SK-N-SH (cell line): ENCODE results near the gene B3GALNT2. TPM values are rescaled to one million over a fixed set of nuclear protein-coding genes. Genes with fewer than 3 reads are reported as not detected.

Experiments used
- CTCF ChIA-PET: fragments of 300-600, 350-600 bp; formaldehyde crosslinking; extraction: SDS; loops from one replicate; lab custom pipeline; 2021; lab: Yijun Ruan, JAX
- POLR2A ChIA-PET: fragments of 350-600 bp; sonication (Branson Sonifier 250); formaldehyde crosslinking; extraction: SDS; loops from one replicate; lab custom pipeline; 2020; ENCODE audit warnings: antibody characterized with exemption, inconsistent platforms; lab: Yijun Ruan, JAX
- DNase-seq: peaks from one replicate; pipeline ENCODE4 v3.0.0; 2012
- H2AFZ ChIP-seq: fragments of 200-600 bp; sonication (generic); 2 replicates; pipeline ENCODE4 v1.8.1; 2016; ENCODE audit warnings: antibody characterized with exemption, mild to moderate bottlenecking, low read depth
- H3F3A ChIP-seq: fragments of 200-600 bp; sonication (generic); replicated peaks from 2 replicates; pipeline ENCODE3; 2016; ENCODE audit warnings: antibody characterized with exemption, mild to moderate bottlenecking; ENCODE audit not compliant: insufficient read depth
- H3K27ac ChIP-seq, 2 experiments: fragments of 200-500 bp in 1 of 2; fragments of 200-600 bp in 1 of 2; sonication (Bioruptor generic) in 1 of 2; sonication (generic), shearing (Covaris generic) in 1 of 2; 2 replicates each; pipeline versions ENCODE4 v1.5.1 to v1.6.1; 2014 to 2016; ENCODE audit warnings: low read depth in 2 of 2, inconsistent platforms in 1 of 2, low read length in 1 of 2, mild to moderate bottlenecking in 1 of 2, mixed read lengths in 1 of 2
- H3K27me3 ChIP-seq: fragments of 200-600 bp; sonication (generic), shearing (Covaris generic); 2 replicates; pipeline ENCODE4 v1.6.1; 2016; ENCODE audit warnings: mixed run types; ENCODE audit not compliant: insufficient read depth
- H3K36me3 ChIP-seq, 2 experiments: fragments of 200-500 bp in 1 of 2; fragments of 200-600 bp in 1 of 2; sonication (Bioruptor generic) in 1 of 2; sonication (generic) in 1 of 2; replicated peaks in 1 of 2; 2 replicates each; pipeline versions ENCODE3 to v1.5.1; 2014 to 2016; ENCODE audit warnings: low read length in 1 of 2, mild to moderate bottlenecking in 1 of 2; ENCODE audit not compliant: insufficient read depth in 2 of 2, control insufficient read depth in 1 of 2
- H3K4me1 ChIP-seq, 2 experiments: fragments of 200-500 bp in 1 of 2; fragments of 200-600 bp in 1 of 2; sonication (Bioruptor generic) in 1 of 2; sonication (generic), shearing (Covaris generic) in 1 of 2; 2 replicates each; pipeline versions ENCODE4 v1.5.1 to v1.6.1; 2014 to 2016; ENCODE audit warnings: low read depth in 1 of 2, low read length in 1 of 2, mixed run types in 1 of 2; ENCODE audit not compliant: insufficient read depth in 2 of 2, control insufficient read depth in 1 of 2
- H3K4me2 ChIP-seq: fragments of 200-600 bp; sonication (generic), shearing (Covaris generic); 2 replicates; pipeline ENCODE4 v1.6.1; 2017; ENCODE audit warnings: mixed run types
- H3K4me3 ChIP-seq, 2 experiments: fragments of 200-500 bp in 1 of 2; fragments of 200-600 bp in 1 of 2; sonication (Bioruptor generic) in 1 of 2; sonication (generic), shearing (Covaris generic) in 1 of 2; 2 replicates each; pipeline versions ENCODE4 v1.5.1 to v1.8.1; 2014 to 2016; ENCODE audit warnings: low read depth in 2 of 2, inconsistent platforms in 1 of 2, low read length in 1 of 2, mild to moderate bottlenecking in 1 of 2, mixed read lengths in 1 of 2, moderate library complexity in 1 of 2
- H3K79me2 ChIP-seq: fragments of 200-600 bp; sonication (generic); 2 replicates; pipeline ENCODE4 v1.8.1; 2017; ENCODE audit warnings: mild to moderate bottlenecking; ENCODE audit not compliant: insufficient read depth
- H3K9ac ChIP-seq: fragments of 200-600 bp; sonication (generic); 2 replicates; pipeline ENCODE4 v1.6.1; 2017; ENCODE audit warnings: mixed run types
- H3K9me2 ChIP-seq: fragments of 200-600 bp; sonication (generic); 2 replicates; pipeline ENCODE4 v1.6.1; 2017; ENCODE audit warnings: mixed run types
- H3K9me3 ChIP-seq: fragments of 200-600 bp; sonication (generic); 2 replicates; pipeline ENCODE4 v1.6.1; 2017; ENCODE audit warnings: mixed run types, mild to moderate bottlenecking, moderate library complexity
- H4K20me1 ChIP-seq: fragments of 200-600 bp; sonication (generic); 2 replicates; pipeline ENCODE4 v1.6.1; 2017; ENCODE audit warnings: mild to moderate bottlenecking, mixed run types; ENCODE audit not compliant: insufficient read depth
- CTCF ChIP-seq: fragments of 200-600 bp; sonication (generic); IDR thresholded peaks from 2 replicates; pipeline ENCODE4 v1.6.1; 2017; ENCODE audit warnings: antibody characterized with exemption, mild to moderate bottlenecking, moderate library complexity
- FOXM1 ChIP-seq: IDR thresholded peaks from 2 replicates; pipeline ENCODE4 v1.4.0; 2012; ENCODE audit warnings: low read depth, mild to moderate bottlenecking
- NRF1 ChIP-seq: IDR thresholded peaks from 2 replicates; pipeline ENCODE4 v1.6.1; 2012; ENCODE audit warnings: low read depth, mild to moderate bottlenecking, low read length
- PBX3 ChIP-seq: IDR thresholded peaks from 2 replicates; pipeline ENCODE4; 2012
- RAD21 ChIP-seq: IDR thresholded peaks from 2 replicates; pipeline ENCODE4 v1.6.1; 2012; ENCODE audit warnings: mild to moderate bottlenecking, low read length
- SIN3A ChIP-seq: IDR thresholded peaks from 2 replicates; pipeline ENCODE4 v1.6.1; 2012; ENCODE audit warnings: low read depth, mild to moderate bottlenecking, low read length, moderate library complexity, borderline replicate concordance
- SMC3 ChIP-seq: IDR thresholded peaks from 2 replicates; pipeline ENCODE4 v1.6.1; 2012; ENCODE audit warnings: low read depth, low read length, improper control_type of control experiment
- YY1 ChIP-seq: IDR thresholded peaks from 2 replicates; pipeline ENCODE4 v1.4.0; 2012; ENCODE audit warnings: low read depth, mild to moderate bottlenecking
- WGBS: methylation state at CpG from one replicate; pipeline ENCODE4 v1.1.6; 2017; ENCODE audit warnings: low lambda C conversion rate; 5-methylcytosine and 5-hydroxymethylcytosine counted together
- polyA plus RNA-seq, 3 experiments: library from polyadenylated mRNA; depleted of rRNA; stranded (reverse); fragments of >200 nt; gene quantifications; 2 replicates each; pipeline ENCODE4 v1.2.3, GENCODE V29; 2012
- TF ChIP-seq, protein P1 (sequence below): IDR thresholded peaks from 2 replicates; pipeline ENCODE4 v1.4.0; 2012; ENCODE audit warnings: low read depth, borderline replicate concordance

Gene B3GALNT2
- polyA plus RNA-seq, 1 of the 3 experiments (the other 2 are of a cell fraction), result 15.5 TPM

GRCh38 chr1:235415008-235415904 is 89.0 kb downstream of the B3GALNT2 start:
- Histone ChIP-seq H3K27ac (no peak overlapping the region; a peak in 1 of 4 replicates), H3K36me3 (peaks cover 9 to 11% of the 10 kb centered on the region in 2 experiments), H3K9me3 (no peaks in the 10 kb centered on the region), H3K9me2 (no peaks in the 10 kb centered on the region), H3K27me3 (no peaks in the 10 kb centered on the region), H2AFZ (no peak overlapping the region), H3K4me1 (peaks cover 0 to 4% of the 10 kb centered on the region in 2 experiments; a peak in 2 of 4 replicates), H3K4me3 (no peak overlapping the region), H4K20me1 (peaks cover 4% of the 10 kb centered on the region; the same call in 1 of the 2 replicates), H3F3A (peaks cover 28% of the 10 kb centered on the region), H3K4me2 (no peak overlapping the region), H3K9ac (no peak overlapping the region), H3K79me2 (peaks cover 45% of the 10 kb centered on the region)
- DNase-seq, result peak; percentile 73
- peak; percentile 76 for TF ChIP-seq RAD21
- 0 out of 2 replicates have a peak, but pooled peaks have one; percentile 21 for TF ChIP-seq PBX3
- TF ChIP-seq SMC3, result peak; percentile 83
- no peak for TF ChIP-seq SIN3A
- peak; percentile 89 for TF ChIP-seq CTCF
- TF ChIP-seq YY1, result 0 out of 2 replicates have a peak, but pooled peaks have one; percentile 45
- TF ChIP-seq NRF1, result no peak
- CTCF ChIA-PET, result interaction anchor here (0.6 to 3.7 kb wide), 66 partner anchors 8 to 928 kb away, joined by 3 to 35 read pairs (median 4); partner anchors contain the start of genes ARID4B, GGPS1, RBM34 and TBCE
- 86% methylated on average over 7 of the region's 7 CpGs for WGBS
- POLR2A ChIA-PET, result interaction anchor here (0.6 to 1.5 kb wide), 3 partner anchors 87 to 218 kb away, joined by 3 to 5 read pairs (median 3); partner anchors contain the start of genes ARID4B and GGPS1

DNA sequence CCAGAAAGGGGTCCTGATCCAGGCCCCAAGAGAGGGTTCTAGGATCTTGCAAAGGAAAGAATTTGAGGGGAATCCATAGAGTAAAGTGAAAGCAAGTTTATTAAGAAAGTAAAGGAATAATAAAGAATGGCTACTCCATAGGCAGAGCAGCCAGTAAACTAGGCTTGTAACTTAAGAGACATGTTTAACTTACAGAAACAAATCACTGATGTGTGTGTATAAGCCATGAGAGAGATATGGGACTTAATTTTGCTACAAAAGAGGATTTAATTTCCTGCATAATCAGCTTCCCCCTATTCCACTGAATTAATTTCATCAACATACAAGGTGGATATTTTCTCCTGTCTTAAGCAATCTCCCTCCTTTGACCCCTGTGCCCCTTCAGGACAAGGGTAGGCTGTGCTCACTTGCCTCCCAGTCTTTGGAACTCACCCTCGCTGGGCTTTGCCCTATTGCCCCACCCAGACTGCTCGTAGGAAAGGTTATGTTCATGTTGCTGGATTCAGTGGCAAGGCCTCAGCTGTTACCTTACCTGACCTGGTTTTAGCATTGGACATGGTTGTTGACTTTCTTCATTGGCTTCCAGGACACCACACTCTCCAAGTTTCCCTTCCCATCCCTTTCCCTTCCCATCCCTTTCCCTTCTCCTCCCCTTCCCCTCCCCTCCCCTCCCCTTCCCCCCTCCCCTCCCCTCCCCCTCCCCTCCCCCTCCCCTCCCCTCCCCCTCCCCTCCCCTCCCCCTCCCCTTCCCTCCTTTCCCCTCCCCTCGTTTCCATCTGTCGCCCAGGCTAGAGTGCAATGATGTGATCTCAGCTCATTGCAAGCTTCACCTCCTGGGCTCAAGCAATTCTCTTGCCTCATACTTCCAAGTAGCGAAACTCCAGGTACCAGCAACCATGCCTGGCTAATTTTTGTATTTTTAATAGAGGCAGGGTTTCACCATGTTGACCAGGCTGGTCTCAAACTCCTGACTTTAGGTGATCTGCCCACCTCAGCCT is 92.5 kb downstream of the B3GALNT2 start:
- H3K9me3 ChIP-seq, result no peaks in the 10 kb centered on the region
- H3K4me3 ChIP-seq, result no peak overlapping the region
- H3K9me2 ChIP-seq, result no peaks in the 10 kb centered on the region
- TF ChIP-seq, protein P1, sequence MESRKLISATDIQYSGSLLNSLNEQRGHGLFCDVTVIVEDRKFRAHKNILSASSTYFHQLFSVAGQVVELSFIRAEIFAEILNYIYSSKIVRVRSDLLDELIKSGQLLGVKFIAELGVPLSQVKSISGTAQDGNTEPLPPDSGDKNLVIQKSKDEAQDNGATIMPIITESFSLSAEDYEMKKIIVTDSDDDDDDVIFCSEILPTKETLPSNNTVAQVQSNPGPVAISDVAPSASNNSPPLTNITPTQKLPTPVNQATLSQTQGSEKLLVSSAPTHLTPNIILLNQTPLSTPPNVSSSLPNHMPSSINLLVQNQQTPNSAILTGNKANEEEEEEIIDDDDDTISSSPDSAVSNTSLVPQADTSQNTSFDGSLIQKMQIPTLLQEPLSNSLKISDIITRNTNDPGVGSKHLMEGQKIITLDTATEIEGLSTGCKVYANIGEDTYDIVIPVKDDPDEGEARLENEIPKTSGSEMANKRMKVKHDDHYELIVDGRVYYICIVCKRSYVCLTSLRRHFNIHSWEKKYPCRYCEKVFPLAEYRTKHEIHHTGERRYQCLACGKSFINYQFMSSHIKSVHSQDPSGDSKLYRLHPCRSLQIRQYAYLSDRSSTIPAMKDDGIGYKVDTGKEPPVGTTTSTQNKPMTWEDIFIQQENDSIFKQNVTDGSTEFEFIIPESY, result no peak
- no peak for TF ChIP-seq FOXM1
- H3K27ac ChIP-seq, result peak overlapping the region; percentile 0 to 30; a peak in 1 of 4 replicates
- no peak for DNase-seq
- peaks cover 2% of the 10 kb centered on the region; the same call in 1 of the 2 replicates for H4K20me1 ChIP-seq
- POLR2A ChIA-PET, result no interaction called here
- peaks cover 29% of the 10 kb centered on the region for H3F3A ChIP-seq
- H3K4me2 ChIP-seq, result no peak overlapping the region
- H2AFZ ChIP-seq, result no peak overlapping the region
- WGBS, result 74% methylated on average over 5 of the region's 5 CpGs
- H3K4me1 ChIP-seq, result peaks cover 0 to 4% of the 10 kb centered on the region in 2 experiments; a peak in 2 of 4 replicates
- CTCF ChIA-PET, result interaction anchor here (1.1 to 1.2 kb wide), 2 partner anchors 14 to 169 kb away, joined by 3 read pairs; no protein-coding TSS in a partner anchor
- H3K36me3 ChIP-seq, result peaks cover 6 to 7% of the 10 kb centered on the region in 2 experiments
- H3K27me3 ChIP-seq, result no peaks in the 10 kb centered on the region
- H3K79me2 ChIP-seq, result peaks cover 37% of the 10 kb centered on the region
- H3K9ac ChIP-seq, result no peak overlapping the region
